ENCODE results near the gene CILP. TPM values are rescaled to one million over a fixed set of nuclear protein-coding genes. Genes with fewer than 3 reads are reported as not detected.
A peak's percentile ranks its signal among the peaks of the same experiment; 100 is the strongest.
"Not testable (repeated sequence)": the region's sequence is repeated elsewhere in the genome, so short reads cannot be mapped to it uniquely, and the experiment has no call there.

Gene CILP
- total RNA-seq, 4 donors from 2014 or later, result 7.8 to 209 (median 55.5) TPM

GRCh38 chr15:65184305-65184867 is 26.9 kb downstream of the CILP start:
- DNase-seq (ENCODE audit: low spot score in 2 of 2), result peak; percentile 45 to 49

GRCh38 chr15:65183865-65184159 is 27.5 kb downstream of the CILP start:
- Histone ChIP-seq H3K9me3 (no peaks in the 10 kb centered on the region), H3K27me3 (no peaks in the 10 kb centered on the region), H3K36me3 (peaks cover 0 to 7% (median under 1%) of the 10 kb centered on the region in 3 donors), H3K4me3 (peak overlapping the region; percentile 73 to 92 (median 85)), H3K4me1 (peaks cover 0 to 47% (median 21%) of the 10 kb centered on the region in 4 donors), H3K27ac (peak overlapping the region; percentile 96 to 98 (median 98))
- WGBS, 2 donors, result 1 to 3% methylated on average over 4 of the region's 4 CpGs
- no peak for DNase-seq (ENCODE audit: low spot score in 2 of 2)
- TF ChIP-seq, protein P1, sequence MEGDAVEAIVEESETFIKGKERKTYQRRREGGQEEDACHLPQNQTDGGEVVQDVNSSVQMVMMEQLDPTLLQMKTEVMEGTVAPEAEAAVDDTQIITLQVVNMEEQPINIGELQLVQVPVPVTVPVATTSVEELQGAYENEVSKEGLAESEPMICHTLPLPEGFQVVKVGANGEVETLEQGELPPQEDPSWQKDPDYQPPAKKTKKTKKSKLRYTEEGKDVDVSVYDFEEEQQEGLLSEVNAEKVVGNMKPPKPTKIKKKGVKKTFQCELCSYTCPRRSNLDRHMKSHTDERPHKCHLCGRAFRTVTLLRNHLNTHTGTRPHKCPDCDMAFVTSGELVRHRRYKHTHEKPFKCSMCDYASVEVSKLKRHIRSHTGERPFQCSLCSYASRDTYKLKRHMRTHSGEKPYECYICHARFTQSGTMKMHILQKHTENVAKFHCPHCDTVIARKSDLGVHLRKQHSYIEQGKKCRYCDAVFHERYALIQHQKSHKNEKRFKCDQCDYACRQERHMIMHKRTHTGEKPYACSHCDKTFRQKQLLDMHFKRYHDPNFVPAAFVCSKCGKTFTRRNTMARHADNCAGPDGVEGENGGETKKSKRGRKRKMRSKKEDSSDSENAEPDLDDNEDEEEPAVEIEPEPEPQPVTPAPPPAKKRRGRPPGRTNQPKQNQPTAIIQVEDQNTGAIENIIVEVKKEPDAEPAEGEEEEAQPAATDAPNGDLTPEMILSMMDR (IDR thresholded peaks at IDR 0.05), result no peak
- no peak for TF ChIP-seq EP300 (IDR thresholded peaks at IDR 0.05)
- no peak for TF ChIP-seq POLR2A (IDR thresholded peaks at IDR 0.05)

More at GRCh38 chr15:65184305-65184867, 26.9 kb downstream of the CILP start:
- Histone ChIP-seq H3K27me3 (no peaks in the 10 kb centered on the region), H3K27ac (peak overlapping the region; percentile 96 to 98 (median 98)), H3K4me1 (peaks cover 0 to 44% (median 20%) of the 10 kb centered on the region in 4 donors), H3K36me3 (peaks cover 0 to 6% (median 0%) of the 10 kb centered on the region in 3 donors), H3K9me3 (no peaks in the 10 kb centered on the region), H3K4me3 (peak overlapping the region; percentile 73 to 92 (median 85))
- 1% methylated on average over 27 to 33 of the region's 33 CpGs for WGBS, 2 donors
- TF ChIP-seq, protein P1 (IDR thresholded peaks at IDR 0.05), result no peak
- TF ChIP-seq POLR2A (IDR thresholded peaks at IDR 0.05) (no peak), EP300 (IDR thresholded peaks at IDR 0.05) (no peak)

DNA sequence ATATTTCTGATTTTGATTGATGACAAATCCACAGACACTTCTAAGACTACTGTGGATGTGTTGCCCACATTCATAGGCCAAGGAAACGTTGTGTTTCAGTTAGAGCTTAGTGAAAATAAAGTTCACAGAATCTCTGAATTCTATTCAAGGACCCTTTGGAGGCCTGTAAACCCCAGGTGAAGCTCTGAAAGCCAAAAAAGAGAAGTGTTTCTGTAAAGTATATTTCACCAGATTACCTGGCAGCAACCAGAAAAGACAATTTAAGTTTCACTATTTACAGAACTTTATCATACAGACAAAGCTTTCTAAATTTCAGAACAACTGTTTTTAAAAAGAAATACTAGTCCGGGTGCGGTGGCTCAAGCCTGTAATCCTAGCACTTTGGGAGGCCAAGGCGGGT is 28.7 kb downstream of the CILP start:
- no peak for TF ChIP-seq EP300 (IDR thresholded peaks at IDR 0.05)
- TF ChIP-seq, protein P1 (IDR thresholded peaks at IDR 0.05), result no peak
- TF ChIP-seq POLR2A (IDR thresholded peaks at IDR 0.05), result no peak
- H3K27me3 ChIP-seq, result no peaks in the 10 kb centered on the region
- peaks cover 0 to 20% (median 4%) of the 10 kb centered on the region in 3 donors for H3K36me3 ChIP-seq
- 73 to 77% methylated on average over 4 of the region's 4 CpGs for WGBS, 2 donors
- no peak for DNase-seq (ENCODE audit: low spot score in 2 of 2)
- H3K27ac ChIP-seq, result peak overlapping the region in 1 of 4 donors; percentile 98
- H3K4me1 ChIP-seq, result peaks cover 0 to 56% (median 23%) of the 10 kb centered on the region in 4 donors
- H3K9me3 ChIP-seq, result no peaks in the 10 kb centered on the region
- H3K4me3 ChIP-seq, result peak overlapping the region in 1 of 4 donors; percentile 91

DNA sequence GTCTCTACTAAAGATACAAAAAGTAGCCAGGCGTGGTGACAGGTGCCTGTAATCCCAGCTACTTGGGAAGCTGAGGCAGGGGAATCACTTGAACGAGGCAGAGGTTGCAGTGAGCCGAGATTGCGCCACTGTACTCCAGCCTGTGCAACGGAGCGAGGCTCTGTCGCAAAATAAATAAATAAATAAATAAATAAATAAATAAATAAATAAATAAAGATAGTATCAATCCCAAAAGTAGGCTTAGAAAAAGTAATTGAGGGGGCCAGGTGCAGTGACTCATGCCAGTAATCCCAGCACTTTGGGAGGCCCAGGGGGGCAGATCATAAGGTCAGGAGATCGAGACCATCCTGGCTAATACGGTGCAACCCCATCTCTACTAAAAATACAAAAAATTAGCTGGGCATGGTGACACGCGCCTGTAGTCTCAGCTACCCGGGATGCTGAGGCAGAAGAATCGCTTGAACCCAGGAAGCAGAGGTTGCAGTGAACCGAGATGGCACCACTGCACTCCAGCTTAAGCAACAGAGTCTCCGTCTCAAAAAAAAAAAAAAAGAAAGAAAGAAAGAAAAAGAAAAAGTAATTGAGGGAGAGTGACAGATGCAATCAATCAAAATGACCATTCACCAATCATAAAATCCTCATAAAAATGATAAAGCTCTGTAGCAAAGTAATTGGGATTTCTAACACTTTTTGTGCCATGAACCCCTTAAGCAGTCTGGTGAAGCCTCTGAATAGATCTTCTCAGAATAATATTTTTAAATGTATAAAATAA is 29.5 kb downstream of the CILP start:
- DNase-seq (ENCODE audit: low spot score in 2 of 2); H3K9me3 ChIP-seq; H3K27ac ChIP-seq; H3K27me3 ChIP-seq; H3K4me3 ChIP-seq: not testable (repeated sequence)
- Histone ChIP-seq H3K4me1 (peaks cover 0 to 56% (median 23%) of the 10 kb centered on the region in 4 donors), H3K36me3 (peaks cover 0 to 28% (median 4%) of the 10 kb centered on the region in 3 donors)
- WGBS, 2 donors, result 83 to 89% methylated on average over 15 of the region's 15 CpGs

GRCh38 chr15:65180167-65180566 is 31.1 kb downstream of the CILP start:
- H3K36me3 ChIP-seq, result peaks cover 0 to 44% (median 4%) of the 10 kb centered on the region in 3 donors
- H3K27ac ChIP-seq, result no peak overlapping the region
- peaks cover 0 to 52% (median 23%) of the 10 kb centered on the region in 4 donors for H3K4me1 ChIP-seq
- H3K4me3 ChIP-seq, result no peak overlapping the region
- WGBS, 2 donors, result 89 to 97% methylated on average over 3 of the region's 3 CpGs
- no peaks in the 10 kb centered on the region for H3K27me3 ChIP-seq
- TF ChIP-seq, protein P1 (IDR thresholded peaks at IDR 0.05), result no peak
- TF ChIP-seq EP300 (IDR thresholded peaks at IDR 0.05) (no peak), POLR2A (IDR thresholded peaks at IDR 0.05) (no peak)
- no peak for DNase-seq (ENCODE audit: low spot score in 2 of 2)
- H3K9me3 ChIP-seq, result no peaks in the 10 kb centered on the region

Data from tibial nerve (tissue), 4 donors.